ENCODE data around the gene SEC23A. TPM values are rescaled to one million over a fixed set of nuclear protein-coding genes. Genes with fewer than 3 reads are reported as not detected.
A peak's percentile ranks its signal among the peaks of the same experiment; 100 is the strongest.
"Not testable (repeated sequence)": the region's sequence is repeated elsewhere in the genome, so short reads cannot be mapped to it uniquely, and the experiment has no call there.

The SEC23A gene
- total RNA-seq, 1 experiment from 2014 or later = 82.4 TPM

GRCh38 chr14:39099748-39100147 lies 3.3 kb downstream of the SEC23A start:
- TF ChIP-seq, protein P1, sequence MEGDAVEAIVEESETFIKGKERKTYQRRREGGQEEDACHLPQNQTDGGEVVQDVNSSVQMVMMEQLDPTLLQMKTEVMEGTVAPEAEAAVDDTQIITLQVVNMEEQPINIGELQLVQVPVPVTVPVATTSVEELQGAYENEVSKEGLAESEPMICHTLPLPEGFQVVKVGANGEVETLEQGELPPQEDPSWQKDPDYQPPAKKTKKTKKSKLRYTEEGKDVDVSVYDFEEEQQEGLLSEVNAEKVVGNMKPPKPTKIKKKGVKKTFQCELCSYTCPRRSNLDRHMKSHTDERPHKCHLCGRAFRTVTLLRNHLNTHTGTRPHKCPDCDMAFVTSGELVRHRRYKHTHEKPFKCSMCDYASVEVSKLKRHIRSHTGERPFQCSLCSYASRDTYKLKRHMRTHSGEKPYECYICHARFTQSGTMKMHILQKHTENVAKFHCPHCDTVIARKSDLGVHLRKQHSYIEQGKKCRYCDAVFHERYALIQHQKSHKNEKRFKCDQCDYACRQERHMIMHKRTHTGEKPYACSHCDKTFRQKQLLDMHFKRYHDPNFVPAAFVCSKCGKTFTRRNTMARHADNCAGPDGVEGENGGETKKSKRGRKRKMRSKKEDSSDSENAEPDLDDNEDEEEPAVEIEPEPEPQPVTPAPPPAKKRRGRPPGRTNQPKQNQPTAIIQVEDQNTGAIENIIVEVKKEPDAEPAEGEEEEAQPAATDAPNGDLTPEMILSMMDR (IDR thresholded peaks at IDR 0.05; ENCODE audit: unreplicated experiment) = no peak
- CTCF ChIA-PET = no interaction called here
- Mint-ChIP-seq H3K4me3 (ENCODE audit: unreplicated experiment) (no peak overlapping the region), H3K36me3 (ENCODE audit: insufficient read depth, unreplicated experiment) (peaks cover 33% of the 10 kb centered on the region), H3K27me3 (ENCODE audit: insufficient read depth, unreplicated experiment) (no peaks in the 10 kb centered on the region), H3K9me3 (ENCODE audit: unreplicated experiment) (no peaks in the 10 kb centered on the region), H3K4me1 (ENCODE audit: insufficient read depth, unreplicated experiment) (peaks cover 32% of the 10 kb centered on the region), H3K27ac (ENCODE audit: low read depth, unreplicated experiment) (no peak overlapping the region)
- BruUV-seq (replicated peaks) = no TSS peak
- POLR2A ChIA-PET = interaction anchor here (0.7 to 1.9 kb wide), 4 partner anchors 15 to 1363 kb away, joined by 3 to 7 read pairs (median 3); partner anchors contain the start of gene GEMIN2
- no peak for DNase-seq (ENCODE audit: unreplicated experiment)
- intact Hi-C loops (cut with micrococcal nuclease) = no loop called here

GRCh38 chr14:39099215-39099614 lies 3.8 kb downstream of the SEC23A start:
- Mint-ChIP-seq H3K4me1 (ENCODE audit: insufficient read depth, unreplicated experiment) (peaks cover 35% of the 10 kb centered on the region), H3K36me3 (ENCODE audit: insufficient read depth, unreplicated experiment) (peaks cover 38% of the 10 kb centered on the region)
- POLR2A ChIA-PET = interaction anchor here (0.6 to 1.9 kb wide), 7 partner anchors 13 to 1362 kb away, joined by 3 to 7 read pairs (median 3); partner anchors contain the start of gene GEMIN2
- BruUV-seq (replicated peaks); H3K9me3 Mint-ChIP-seq (ENCODE audit: unreplicated experiment); H3K27me3 Mint-ChIP-seq (ENCODE audit: insufficient read depth, unreplicated experiment); H3K4me3 Mint-ChIP-seq (ENCODE audit: unreplicated experiment); intact Hi-C loops (cut with micrococcal nuclease); H3K27ac Mint-ChIP-seq (ENCODE audit: low read depth, unreplicated experiment); DNase-seq (ENCODE audit: unreplicated experiment): not testable (repeated sequence)
- CTCF ChIA-PET = interaction anchor here (0.8 kb wide), 1 partner anchor 91 kb away, joined by 4 read pairs; no protein-coding TSS in a partner anchor

DNA sequence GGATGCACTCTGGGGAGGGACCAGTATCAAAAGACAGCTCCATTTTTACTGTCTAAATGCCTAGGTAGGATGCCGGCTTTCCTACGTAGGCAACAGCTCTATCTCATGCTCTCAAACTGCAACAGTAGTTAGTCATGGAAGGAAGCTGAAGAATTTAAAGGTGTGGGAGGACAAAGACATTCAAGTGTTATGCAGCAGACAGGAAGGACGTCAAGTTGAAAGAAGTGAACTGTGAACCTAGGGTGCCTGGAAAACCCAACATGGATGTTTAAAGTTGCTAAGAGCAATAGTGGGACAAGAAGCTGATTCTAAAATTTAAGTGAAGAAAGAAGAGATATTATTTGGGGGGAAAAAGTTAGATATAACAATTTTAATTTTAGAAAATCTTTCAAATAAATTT lies 5.9 kb downstream of the SEC23A start:
- ChIA-PET POLR2A (interaction anchor here (0.7 to 1.3 kb wide), 3 partner anchors 17 to 335 kb away, joined by 3 to 8 read pairs (median 5); partner anchors contain the start of genes FBXO33 and GEMIN2), CTCF (interaction anchor here (0.6 to 1.1 kb wide), 3 partner anchors 9 to 334 kb away, joined by 3 to 5 read pairs (median 4); no protein-coding TSS in a partner anchor)
- peak; percentile 47 for DNase-seq (ENCODE audit: unreplicated experiment)
- Mint-ChIP-seq H3K9me3 (ENCODE audit: unreplicated experiment) (no peaks in the 10 kb centered on the region), H3K4me1 (ENCODE audit: insufficient read depth, unreplicated experiment) (peaks cover 28% of the 10 kb centered on the region), H3K4me3 (ENCODE audit: unreplicated experiment) (peak overlapping the region; percentile 1), H3K27me3 (ENCODE audit: insufficient read depth, unreplicated experiment) (no peaks in the 10 kb centered on the region), H3K36me3 (ENCODE audit: insufficient read depth, unreplicated experiment) (peaks cover 53% of the 10 kb centered on the region), H3K27ac (ENCODE audit: low read depth, unreplicated experiment) (peak overlapping the region; percentile 63)
- intact Hi-C loops (cut with micrococcal nuclease) = no loop called here
- TF ChIP-seq, protein P1 (IDR thresholded peaks at IDR 0.05; ENCODE audit: unreplicated experiment) = no peak
- BruUV-seq (replicated peaks) = no TSS peak

- POLR2A ChIA-PET = interaction anchor here (0.6 to 1.3 kb wide), 3 partner anchors 8 to 19 kb away, joined by 3 to 5 read pairs (median 4); partner anchors contain the start of genes GEMIN2 and SEC23A
- Mint-ChIP-seq H3K9me3 (ENCODE audit: unreplicated experiment) (no peaks in the 10 kb centered on the region), H3K27me3 (ENCODE audit: insufficient read depth, unreplicated experiment) (no peaks in the 10 kb centered on the region), H3K27ac (ENCODE audit: low read depth, unreplicated experiment) (no peak overlapping the region), H3K36me3 (ENCODE audit: insufficient read depth, unreplicated experiment) (peaks cover 73% of the 10 kb centered on the region), H3K4me3 (ENCODE audit: unreplicated experiment) (no peak overlapping the region), H3K4me1 (ENCODE audit: insufficient read depth, unreplicated experiment) (peaks cover 21% of the 10 kb centered on the region)
- DNase-seq (ENCODE audit: unreplicated experiment) = no peak
- BruUV-seq (replicated peaks) = no TSS peak
- CTCF ChIA-PET = interaction anchor here (0.6 to 1.4 kb wide), 4 partner anchors 13 to 332 kb away, joined by 3 to 5 read pairs (median 3); no protein-coding TSS in a partner anchor
- TF ChIP-seq, protein P1 (IDR thresholded peaks at IDR 0.05; ENCODE audit: unreplicated experiment) = no peak
- intact Hi-C loops (cut with micrococcal nuclease) = no loop called here
Measured at GRCh38 chr14:39094515-39094914, 8.5 kb downstream of the SEC23A start.
